Measurements from ENCODE around the gene DSCAML1.

DSCAML1 gene

DNA sequence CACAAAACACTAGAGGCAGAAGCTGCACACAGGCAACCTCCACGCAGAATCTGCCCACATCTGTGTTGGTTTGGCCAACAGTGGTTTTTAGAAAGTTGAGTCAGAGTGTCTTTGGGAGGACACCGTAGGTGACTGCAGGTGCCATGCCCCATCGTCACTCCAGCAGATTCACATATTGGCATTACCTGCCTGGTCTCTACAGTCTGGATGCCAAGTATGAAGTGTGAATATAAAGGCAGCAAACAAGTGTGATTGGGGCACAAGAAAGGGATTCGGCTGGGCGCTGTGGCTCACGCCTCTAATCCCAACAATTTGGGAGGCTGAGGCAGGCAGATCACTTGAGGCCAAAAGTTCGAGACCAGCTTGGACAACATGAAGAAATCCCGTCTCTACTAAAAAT is 38.6 kb upstream of the DSCAML1 start:
- Histone ChIP-seq H4K20me1 (ENCODE audit: insufficient read depth, low read length) (no peaks in the 10 kb centered on the region), H3K27me3 (ENCODE audit: low read depth, low read length) (peaks cover 8% of the 10 kb centered on the region; the same call in 1 of the 2 replicates), H3K27ac (ENCODE audit: low read length) (no peak overlapping the region), H3K4me1 (ENCODE audit: low read length) (peaks cover 17% of the 10 kb centered on the region), H3K9ac (ENCODE audit: low read length) (no peak overlapping the region), H3K79me2 (ENCODE audit: low read length) (no peaks in the 10 kb centered on the region), H3K4me2 (ENCODE audit: low read length) (no peak overlapping the region), H2AFZ (ENCODE audit: low read depth, low read length) (no peak overlapping the region), H3K9me3 (ENCODE audit: insufficient read depth, low read length) (no peaks in the 10 kb centered on the region), H3K4me3 (ENCODE audit: low read length) (no peak overlapping the region), H3K36me3 (replicated peaks; ENCODE audit: low read depth, low read length) (no peaks in the 10 kb centered on the region)
- TF ChIP-seq, protein P1, sequence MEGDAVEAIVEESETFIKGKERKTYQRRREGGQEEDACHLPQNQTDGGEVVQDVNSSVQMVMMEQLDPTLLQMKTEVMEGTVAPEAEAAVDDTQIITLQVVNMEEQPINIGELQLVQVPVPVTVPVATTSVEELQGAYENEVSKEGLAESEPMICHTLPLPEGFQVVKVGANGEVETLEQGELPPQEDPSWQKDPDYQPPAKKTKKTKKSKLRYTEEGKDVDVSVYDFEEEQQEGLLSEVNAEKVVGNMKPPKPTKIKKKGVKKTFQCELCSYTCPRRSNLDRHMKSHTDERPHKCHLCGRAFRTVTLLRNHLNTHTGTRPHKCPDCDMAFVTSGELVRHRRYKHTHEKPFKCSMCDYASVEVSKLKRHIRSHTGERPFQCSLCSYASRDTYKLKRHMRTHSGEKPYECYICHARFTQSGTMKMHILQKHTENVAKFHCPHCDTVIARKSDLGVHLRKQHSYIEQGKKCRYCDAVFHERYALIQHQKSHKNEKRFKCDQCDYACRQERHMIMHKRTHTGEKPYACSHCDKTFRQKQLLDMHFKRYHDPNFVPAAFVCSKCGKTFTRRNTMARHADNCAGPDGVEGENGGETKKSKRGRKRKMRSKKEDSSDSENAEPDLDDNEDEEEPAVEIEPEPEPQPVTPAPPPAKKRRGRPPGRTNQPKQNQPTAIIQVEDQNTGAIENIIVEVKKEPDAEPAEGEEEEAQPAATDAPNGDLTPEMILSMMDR (IDR thresholded peaks at IDR 0.05; ENCODE audit: low read depth, low read length), result no peak
- TF ChIP-seq EZH2phosphoT487 (IDR thresholded peaks at IDR 0.05; ENCODE audit: low read depth), result no peak

DNA sequence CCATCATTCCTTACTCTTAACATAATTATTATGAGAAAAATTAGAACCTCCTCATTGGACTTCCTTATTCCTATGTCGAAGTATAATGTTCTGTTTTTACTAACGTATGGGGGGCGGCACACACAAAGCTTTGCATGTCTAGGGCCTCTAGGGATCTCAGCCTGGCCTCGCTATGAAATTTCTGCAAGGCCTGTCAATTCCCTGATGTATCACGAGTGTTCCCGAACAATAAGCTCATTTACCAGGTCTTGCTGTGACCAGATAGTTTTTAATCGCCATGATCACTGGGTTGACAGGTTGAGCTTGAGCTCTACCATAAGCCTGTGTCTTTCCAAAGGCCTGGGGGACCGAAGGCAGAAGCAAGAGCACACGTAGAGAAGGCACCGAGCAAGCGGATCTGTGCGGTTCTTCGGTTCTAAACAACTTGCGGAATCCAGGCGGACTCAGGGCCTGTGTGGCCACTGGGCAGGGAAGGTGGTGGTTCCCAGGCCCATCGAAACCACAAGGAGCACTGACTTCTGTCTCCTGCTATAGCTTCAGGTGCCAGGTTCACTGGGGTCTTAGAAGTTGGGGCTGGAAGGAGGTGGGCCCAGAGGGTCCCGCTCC is 37.9 kb upstream of the DSCAML1 start:
- Histone ChIP-seq H3K4me2 (ENCODE audit: low read length) (no peak overlapping the region), H2AFZ (ENCODE audit: low read depth, low read length) (no peak overlapping the region), H3K9ac (ENCODE audit: low read length) (no peak overlapping the region), H3K9me3 (ENCODE audit: insufficient read depth, low read length) (no peaks in the 10 kb centered on the region), H3K4me3 (ENCODE audit: low read length) (no peak overlapping the region), H3K36me3 (replicated peaks; ENCODE audit: low read depth, low read length) (no peaks in the 10 kb centered on the region), H3K79me2 (ENCODE audit: low read length) (no peaks in the 10 kb centered on the region), H3K4me1 (ENCODE audit: low read length) (peaks cover 24% of the 10 kb centered on the region), H3K27me3 (ENCODE audit: low read depth, low read length) (peaks cover 8% of the 10 kb centered on the region; the same call in 1 of the 2 replicates), H3K27ac (ENCODE audit: low read length) (no peak overlapping the region), H4K20me1 (ENCODE audit: insufficient read depth, low read length) (no peaks in the 10 kb centered on the region)
- TF ChIP-seq, protein P1 (IDR thresholded peaks at IDR 0.05; ENCODE audit: low read depth, low read length), result no peak
- no peak for TF ChIP-seq EZH2phosphoT487 (IDR thresholded peaks at IDR 0.05; ENCODE audit: low read depth)

DNA sequence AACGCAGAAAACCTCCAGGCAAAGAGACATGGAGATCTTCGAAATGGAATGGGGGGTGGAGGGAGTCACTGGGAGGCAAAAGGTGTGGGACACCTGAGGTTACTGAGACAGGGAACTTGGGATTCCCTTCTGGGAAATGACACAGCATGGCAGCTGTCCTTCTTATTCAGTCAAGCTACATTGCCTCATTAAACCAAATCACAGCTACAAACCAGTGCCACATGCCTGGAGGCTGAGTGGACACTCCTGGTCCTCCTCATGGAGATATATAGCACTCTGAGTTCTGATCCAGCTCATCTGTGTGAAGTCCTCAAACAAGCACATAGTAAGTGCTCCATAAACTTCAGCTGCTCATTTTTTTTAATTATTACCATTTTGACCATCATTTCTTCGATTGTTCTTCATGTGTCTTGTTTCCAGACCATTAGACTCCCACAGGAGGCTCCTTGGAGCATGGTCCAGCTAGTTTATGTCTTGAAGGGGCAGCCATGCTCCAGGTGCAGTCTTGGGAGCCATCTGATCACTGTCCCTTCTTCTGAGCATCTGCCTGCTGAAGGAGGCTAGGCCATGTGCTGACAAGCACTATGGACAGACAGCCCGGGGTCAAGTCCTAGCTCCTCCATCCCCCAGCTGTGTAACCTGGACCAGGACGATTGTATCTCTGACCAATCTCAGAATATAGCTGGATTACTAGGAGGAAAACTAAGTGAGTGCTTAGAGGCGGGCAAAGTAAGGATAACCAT is 37.2 kb upstream of the DSCAML1 start:
- Histone ChIP-seq H4K20me1 (ENCODE audit: insufficient read depth, low read length) (no peaks in the 10 kb centered on the region), H3K9me3 (ENCODE audit: insufficient read depth, low read length) (no peaks in the 10 kb centered on the region), H3K9ac (ENCODE audit: low read length) (no peak overlapping the region), H3K36me3 (replicated peaks; ENCODE audit: low read depth, low read length) (no peaks in the 10 kb centered on the region), H2AFZ (ENCODE audit: low read depth, low read length) (no peak overlapping the region), H3K4me3 (ENCODE audit: low read length) (no peak overlapping the region), H3K79me2 (ENCODE audit: low read length) (no peaks in the 10 kb centered on the region), H3K4me2 (ENCODE audit: low read length) (no peak overlapping the region), H3K27ac (ENCODE audit: low read length) (no peak overlapping the region), H3K27me3 (ENCODE audit: low read depth, low read length) (peaks cover 8% of the 10 kb centered on the region; the same call in 1 of the 2 replicates), H3K4me1 (ENCODE audit: low read length) (peaks cover 31% of the 10 kb centered on the region)
- no peak for TF ChIP-seq EZH2phosphoT487 (IDR thresholded peaks at IDR 0.05; ENCODE audit: low read depth)
- TF ChIP-seq, protein P1 (IDR thresholded peaks at IDR 0.05; ENCODE audit: low read depth, low read length), result no peak

DNA sequence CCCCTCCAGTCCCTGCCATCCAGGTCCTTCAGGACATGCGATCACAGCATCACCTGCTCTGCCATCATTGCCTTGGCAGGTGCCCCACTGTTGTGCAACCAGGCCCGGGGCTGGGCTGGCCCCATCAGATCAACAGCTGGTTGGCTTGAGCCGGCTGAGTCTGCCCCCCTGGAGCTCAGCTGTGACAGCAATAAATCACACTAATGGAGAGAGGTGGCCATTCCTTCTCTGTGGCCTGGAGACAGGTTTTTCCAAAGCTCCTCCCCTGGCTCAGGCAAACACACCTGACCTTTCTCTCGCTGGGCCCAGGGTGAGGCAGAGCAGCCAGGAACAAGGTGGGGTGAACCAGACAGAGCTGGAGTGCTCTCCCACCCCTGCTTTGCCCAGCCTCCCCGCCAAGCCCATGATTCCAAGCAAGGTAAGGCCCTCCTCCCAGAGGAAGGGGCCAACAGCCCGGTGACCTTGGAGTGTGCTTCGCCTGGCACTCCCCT is 36.4 kb upstream of the DSCAML1 start:
- Histone ChIP-seq H3K4me3 (ENCODE audit: low read length) (no peak overlapping the region), H3K9me3 (ENCODE audit: insufficient read depth, low read length) (no peaks in the 10 kb centered on the region), H3K27me3 (ENCODE audit: low read depth, low read length) (peaks cover 8% of the 10 kb centered on the region; the same call in 1 of the 2 replicates), H3K4me2 (ENCODE audit: low read length) (no peak overlapping the region), H4K20me1 (ENCODE audit: insufficient read depth, low read length) (no peaks in the 10 kb centered on the region), H2AFZ (ENCODE audit: low read depth, low read length) (no peak overlapping the region; the same call in 1 of the 2 replicates), H3K27ac (ENCODE audit: low read length) (no peak overlapping the region), H3K9ac (ENCODE audit: low read length) (no peak overlapping the region), H3K79me2 (ENCODE audit: low read length) (no peaks in the 10 kb centered on the region), H3K4me1 (ENCODE audit: low read length) (peaks cover 39% of the 10 kb centered on the region), H3K36me3 (replicated peaks; ENCODE audit: low read depth, low read length) (no peaks in the 10 kb centered on the region)
- TF ChIP-seq, protein P1 (IDR thresholded peaks at IDR 0.05; ENCODE audit: low read depth, low read length), result no peak
- TF ChIP-seq EZH2phosphoT487 (IDR thresholded peaks at IDR 0.05; ENCODE audit: low read depth), result no peak
